ENCODE data around the gene GDPD4. TPM values are rescaled to one million over a fixed set of nuclear protein-coding genes. Genes with fewer than 3 reads are reported as not detected.

GDPD4 gene
- total RNA-seq, 4 donors from 2014 or later = not detected

- no peaks in the 10 kb centered on the region for H3K4me1 ChIP-seq
- DNase-seq = no peak
- H3K9me3 ChIP-seq = no peaks in the 10 kb centered on the region
- TF ChIP-seq CTCF (IDR thresholded peaks at IDR 0.05) (no peak), POLR2A (IDR thresholded peaks at IDR 0.05) (no peak)
- no peaks in the 10 kb centered on the region for H3K27me3 ChIP-seq
- H3K36me3 ChIP-seq = no peaks in the 10 kb centered on the region
- intact Hi-C loops (cut with DNase I) = no loop called here
- H3K27ac ChIP-seq = no peak overlapping the region
- no peak overlapping the region for H3K4me3 ChIP-seq
- WGBS, 2 donors = 41 to 58% methylated on average over 3 of the region's 3 CpGs
Measured at GRCh38 chr11:77249427-77249826, 52.1 kb downstream of the GDPD4 start.

- no peak overlapping the region for H3K27ac ChIP-seq
- no peaks in the 10 kb centered on the region for H3K4me1 ChIP-seq
- 29 to 71% methylated on average over 2 to 7 of the region's 7 CpGs for WGBS, 2 donors
- TF ChIP-seq POLR2A (IDR thresholded peaks at IDR 0.05) = no peak
- no peak for TF ChIP-seq CTCF (IDR thresholded peaks at IDR 0.05)
- no peak for DNase-seq
- H3K9me3 ChIP-seq = no peaks in the 10 kb centered on the region
- H3K36me3 ChIP-seq = no peaks in the 10 kb centered on the region
- no peaks in the 10 kb centered on the region for H3K27me3 ChIP-seq
- no peak overlapping the region for H3K4me3 ChIP-seq
- intact Hi-C loops (cut with DNase I) = no loop called here
Measured at GRCh38 chr11:77244277-77245027, 57.0 kb downstream of the GDPD4 start.

GRCh38 chr11:77236901-77237300, 64.6 kb downstream of the GDPD4 start:
- intact Hi-C loops (cut with DNase I) = no loop called here
- H3K9me3 ChIP-seq = no peaks in the 10 kb centered on the region
- no peak overlapping the region for H3K4me3 ChIP-seq
- no peaks in the 10 kb centered on the region for H3K27me3 ChIP-seq
- TF ChIP-seq CTCF (IDR thresholded peaks at IDR 0.05) (no peak), POLR2A (IDR thresholded peaks at IDR 0.05) (no peak)
- no peaks in the 10 kb centered on the region for H3K36me3 ChIP-seq
- no peak overlapping the region for H3K27ac ChIP-seq
- H3K4me1 ChIP-seq = no peaks in the 10 kb centered on the region
- DNase-seq = no peak

- TF ChIP-seq CTCF (IDR thresholded peaks at IDR 0.05) (no peak), POLR2A (IDR thresholded peaks at IDR 0.05) (no peak)
- intact Hi-C loops (cut with DNase I) = no loop called here
- no peak overlapping the region for H3K27ac ChIP-seq
- H3K27me3 ChIP-seq = no peaks in the 10 kb centered on the region
- 85 to 97% methylated on average over 3 of the region's 3 CpGs for WGBS, 2 donors
- DNase-seq = no peak
- no peaks in the 10 kb centered on the region for H3K4me1 ChIP-seq
- H3K36me3 ChIP-seq = no peaks in the 10 kb centered on the region
- H3K4me3 ChIP-seq = no peak overlapping the region
- no peaks in the 10 kb centered on the region for H3K9me3 ChIP-seq
Measured at GRCh38 chr11:77233011-77233410, 68.5 kb downstream of the GDPD4 start.

- Histone ChIP-seq H3K4me1 (no peaks in the 10 kb centered on the region), H3K9me3 (no peaks in the 10 kb centered on the region), H3K4me3 (no peak overlapping the region), H3K27ac (no peak overlapping the region), H3K27me3 (no peaks in the 10 kb centered on the region), H3K36me3 (no peaks in the 10 kb centered on the region)
- intact Hi-C loops (cut with DNase I) = no loop called here
- TF ChIP-seq CTCF (IDR thresholded peaks at IDR 0.05) (no peak), POLR2A (IDR thresholded peaks at IDR 0.05) (no peak)
- DNase-seq = no peak
- 93 to 95% methylated on average over 3 to 4 of the region's 4 CpGs for WGBS, 2 donors
Measured at GRCh38 chr11:77232242-77232641, 69.2 kb downstream of the GDPD4 start.

All from esophagus squamous epithelium (tissue), 5 donors.